Adrenal gland (tissue), 12 donors: Measurements from ENCODE around the gene IGDCC3. TPM values are rescaled to one million over a fixed set of nuclear protein-coding genes. Genes with fewer than 3 reads are reported as not detected.

Experiments
- DNase-seq, 7 donors: peaks; one replicate each; pipeline ENCODE4 v3.0.0-alpha.2; 2019 to 2020
- H3K27ac ChIP-seq, 5 donors: fragments of 200-600 bp; sonication (generic) in 4 of 5; 1 replicate in 3 of 5; 2 replicates in 2 of 5; pipeline versions ENCODE4 v1.5.1 to v1.8.0; 2016 to 2020; ENCODE audit warnings: mild to moderate bottlenecking in 1 of 5
- H3K27me3 ChIP-seq: fragments of 200-600 bp; 2 replicates; pipeline ENCODE4 v1.8.0; 2021
- H3K36me3 ChIP-seq, 2 donors: fragments of 200-600 bp; replicated peaks in 1 of 2; 1 replicate in 1 of 2; 2 replicates in 1 of 2; pipeline versions ENCODE4 v1.5.1 to v1.8.0; 2018 to 2022
- H3K4me1 ChIP-seq, 2 donors: fragments of 200-600 bp; replicated peaks in 1 of 2; 1 replicate in 1 of 2; 2 replicates in 1 of 2; pipeline versions ENCODE4 v1.5.1 to v1.8.0; 2018 to 2021
- H3K4me3 ChIP-seq, 4 donors: fragments of 200-600 bp; sonication (generic) in 3 of 4; one replicate each; pipeline ENCODE4 v1.5.1; 2016 to 2018
- H3K9me3 ChIP-seq, 3 donors: fragments of 200-600 bp; sonication (generic) in 1 of 3; replicated peaks in 1 of 3; 1 replicate in 2 of 3; 2 replicates in 1 of 3; pipeline versions ENCODE4 v1.5.1 to v1.8.0; 2016 to 2021
- CTCF ChIP-seq, 6 experiments: fragments of 450-650 bp in 4 of 6; fragments of 200-600 bp in 2 of 6; sonication (generic) in 1 of 6; IDR thresholded peaks; 1 replicate in 5 of 6; 2 replicates in 1 of 6; pipeline versions ENCODE4 v1.5.1 to v1.8.0; 2016 to 2021; ENCODE audit warnings: antibody characterized with exemption in 6 of 6, mild to moderate bottlenecking in 2 of 6, moderate library complexity in 1 of 6
- POLR2A ChIP-seq, 2 donors: fragments of 450-650 bp; IDR thresholded peaks; one replicate each; pipeline ENCODE4 v1.6.1; 2017; ENCODE audit warnings: antibody characterized with exemption in 2 of 2, mild to moderate bottlenecking in 2 of 2, moderate library complexity in 1 of 2
- WGBS, 4 donors: extraction: QIAGEN DNeasy Blood & Tissue Kit in 2 of 4; methylation state at CpG; one replicate each; pipeline versions ENCODE4 v1.1.5 to v1.1.7; 2013 to 2017; 5-methylcytosine and 5-hydroxymethylcytosine counted together
- intact Hi-C, 2 donors: fragments of 100-400 bp; cut with DNase I; formaldehyde crosslinking; loops; one replicate each; pipeline versions ENCODE4 v1.14.1 to v1.15.0; 2022 to 2023
- polyA plus RNA-seq, 3 donors: library from polyadenylated mRNA; stranded (reverse); fragments of 200-250 nt in 2 of 3; fragments of 350-450 nt in 1 of 3; fragmentation: Illumina TruSeq in 1 of 3; extraction: RNeasy Lipid Tissue Mini Kit (QIAGEN cat#74804) in 1 of 3; gene quantifications; one replicate each; pipeline ENCODE4 v1.2.3, GENCODE V29; 2013 to 2014
- total RNA-seq, 9 donors: library from RNA; depleted of rRNA in 4 of 9; stranded (reverse); fragments of >200 nt in 4 of 9; fragments of 120-200 nt in 1 of 9; fragmentation: NEBNext Ultra II Directional in 1 of 9; extraction: Animal tissue kit (Norgen Biotek cat#: 25700) in 1 of 9; gene quantifications; one replicate each; pipeline versions ENCODE4 v1.1.0 to v1.2.4, GENCODE V29; 2013 to 2023
- donor health status: healthy with polysubstance abuse.
- donor health status: Bipolar disorder and iron deficiency.
- donor health status: DM: yes; HTN: yes; CAD: no.
- donor health status: DM: no; HTN: no; CAD: no.
- donor health status: DM: no; HTN: no; CAD: no.
- donor health status: DM: yes; HTN: yes; CAD: no.

Gene IGDCC3
- total and polyA plus RNA-seq, 12 donors, result 0.13 to 0.39 (median 0.29) TPM; not detected in 7

- no peak for DNase-seq
- intact Hi-C loops, result no loop called here
- Histone ChIP-seq H3K9me3 (no peaks in the 10 kb centered on the region), H3K36me3 (peaks cover 0 to 5% of the 10 kb centered on the region in 2 donors), H3K4me3 (no peak overlapping the region), H3K27me3 (no peaks in the 10 kb centered on the region), H3K4me1 (no peaks in the 10 kb centered on the region), H3K27ac (no peak overlapping the region)
- 88 to 91% (median 90%) methylated on average over 11 of the region's 11 CpGs for WGBS, 4 donors
- TF ChIP-seq POLR2A (IDR thresholded peaks at IDR 0.05), result no peak
- no peak for TF ChIP-seq CTCF (IDR thresholded peaks at IDR 0.05)
Measured at GRCh38 chr15:65394280-65394789, 16.5 kb upstream of the IGDCC3 start.

- 83 to 95% (median 88%) methylated on average over 8 of the region's 8 CpGs for WGBS, 4 donors
- Histone ChIP-seq H3K36me3 (peaks cover 0 to 7% of the 10 kb centered on the region in 2 donors), H3K27ac (no peak overlapping the region), H3K9me3 (no peaks in the 10 kb centered on the region), H3K4me3 (no peak overlapping the region), H3K4me1 (no peaks in the 10 kb centered on the region), H3K27me3 (no peaks in the 10 kb centered on the region)
- intact Hi-C loops, result no loop called here
- DNase-seq, result no peak
- TF ChIP-seq POLR2A (IDR thresholded peaks at IDR 0.05), result no peak
- no peak for TF ChIP-seq CTCF (IDR thresholded peaks at IDR 0.05)
Measured at GRCh38 chr15:65393557-65393956, 15.8 kb upstream of the IGDCC3 start.

- Histone ChIP-seq H3K4me1 (no peaks in the 10 kb centered on the region), H3K27me3 (no peaks in the 10 kb centered on the region), H3K36me3 (peaks cover 0 to 7% of the 10 kb centered on the region in 2 donors), H3K27ac (no peak overlapping the region), H3K4me3 (no peak overlapping the region), H3K9me3 (no peaks in the 10 kb centered on the region)
- WGBS, 4 donors, result 84 to 95% (median 89%) methylated on average over 7 to 13 of the region's 13 CpGs
- DNase-seq, result no peak
- no peak for TF ChIP-seq CTCF (IDR thresholded peaks at IDR 0.05)
- no peak for TF ChIP-seq POLR2A (IDR thresholded peaks at IDR 0.05)
- intact Hi-C loops, result no loop called here
Measured at GRCh38 chr15:65393091-65393490, 15.3 kb upstream of the IGDCC3 start.

- H3K27me3 ChIP-seq, result no peaks in the 10 kb centered on the region
- peaks cover 0 to 7% of the 10 kb centered on the region in 2 donors for H3K36me3 ChIP-seq
- H3K9me3 ChIP-seq, result no peaks in the 10 kb centered on the region
- H3K4me3 ChIP-seq, result no peak overlapping the region
- no peaks in the 10 kb centered on the region for H3K4me1 ChIP-seq
- no peak for DNase-seq
- H3K27ac ChIP-seq, result no peak overlapping the region
- 77 to 100% (median 93%) methylated on average over 2 of the region's 2 CpGs for WGBS, 4 donors
- intact Hi-C loops, result no loop called here
- no peak for TF ChIP-seq POLR2A (IDR thresholded peaks at IDR 0.05)
- TF ChIP-seq CTCF (IDR thresholded peaks at IDR 0.05), result no peak
Measured at GRCh38 chr15:65392368-65392767, 14.6 kb upstream of the IGDCC3 start.
